H1 (cell line): ENCODE measurements around the gene KCNMB1. TPM values are rescaled to one million over a fixed set of nuclear protein-coding genes. Genes with fewer than 3 reads are reported as not detected.

ENCODE experiments used
- FOSL1 ChIP-seq: IDR thresholded peaks from 2 replicates; pipeline ENCODE4 v1.6.1; 2011; ENCODE audit warnings: mild to moderate bottlenecking, low read depth, low read length, moderate library complexity; ENCODE audit not compliant: insufficient read depth
- JUND ChIP-seq: IDR thresholded peaks from 2 replicates; pipeline ENCODE4 v1.6.1; 2011; ENCODE audit warnings: mild to moderate bottlenecking, improper control_type of control experiment, low read length
- SUZ12 ChIP-seq: fragments of 200-600 bp; sonication (generic); IDR thresholded peaks from 2 replicates; pipeline ENCODE4 v1.6.1; 2012; ENCODE audit warnings: mild to moderate bottlenecking, inconsistent platforms, low read length, moderate library complexity, mixed read lengths
- USF2 ChIP-seq: IDR thresholded peaks from 2 replicates; pipeline ENCODE4 v1.6.1; 2011; ENCODE audit warnings: low read length, improper control_type of control experiment
- polyA plus RNA-seq, 7 experiments: library from polyadenylated mRNA; depleted of rRNA in 3 of 7; stranded (reverse) in 5 of 7; unstranded in 2 of 7; fragments of >200 nt in 5 of 7; fragments of 200-250 nt in 2 of 7; gene quantifications; 1 replicate in 5 of 7; 2 replicates in 1 of 7; 4 replicates in 1 of 7; pipeline versions ENCODE4 v1.2.1 to v1.2.3, GENCODE V29; 2011 to 2013; ENCODE audit warnings: missing spikeins in 2 of 7, mixed read lengths in 2 of 7
- total RNA-seq: library from RNA; stranded (reverse); fragmentation: NEBNext Ultra II Directional; extraction: Animal tissue kit (Norgen Biotek cat#: 25700); gene quantifications from 2 replicates; pipeline ENCODE4 v1.2.1, GENCODE V29; 2021

The KCNMB1 gene
- total and polyA plus RNA-seq, 2 of the 8 experiments (the other 6 are each of a cell fraction or from before 2014, with no cell fraction given): 0.08 to 0.19 TPM

- no peak for TF ChIP-seq USF2
- TF ChIP-seq FOSL1: no peak
- TF ChIP-seq SUZ12: no peak
- no peak for TF ChIP-seq JUND
These were observed 43.2 kb downstream of the KCNMB1 start (continued) for GRCh38 chr5:170345971-170346370.
